Measurements from ENCODE around the gene MC3R.
"Not testable (repeated sequence)": the region's sequence is repeated elsewhere in the genome, so short reads cannot be mapped to it uniquely, and the experiment has no call there.

The MC3R gene

GRCh38 chr20:56247954-56248782 lies at the start of gene MC3R:
Gene MC3R (plus strand): TSS chr20:56248732. CDS start chr20:56248844, 112 bp downstream.
- DNase-seq (ENCODE audit: low spot score) = no peak

- DNase-seq (ENCODE audit: low spot score) = no peak
These were observed 48.1 kb upstream of the MC3R start for GRCh38 chr20:56200456-56200855.

- DNase-seq (ENCODE audit: low spot score) = no peak
These were observed 45.9 kb upstream of the MC3R start for GRCh38 chr20:56202493-56203077.

GRCh38 chr20:56204206-56204605 lies 44.3 kb upstream of the MC3R start:
- DNase-seq (ENCODE audit: low spot score) = no peak

- DNase-seq (ENCODE audit: low spot score) = no peak
These were observed 43.2 kb upstream of the MC3R start for GRCh38 chr20:56205346-56205745.

- no peak for DNase-seq (ENCODE audit: low spot score)
These were observed 40.9 kb upstream of the MC3R start for GRCh38 chr20:56207656-56208055.

GRCh38 chr20:56208121-56208520 lies 40.4 kb upstream of the MC3R start:
- no peak for DNase-seq (ENCODE audit: low spot score)

GRCh38 chr20:56211051-56211450 lies 37.5 kb upstream of the MC3R start:
- DNase-seq (ENCODE audit: low spot score) = no peak

- DNase-seq (ENCODE audit: low spot score) = no peak
These were observed 36.4 kb upstream of the MC3R start for GRCh38 chr20:56212091-56212490.

- no peak for DNase-seq (ENCODE audit: low spot score)
These were observed 35.2 kb upstream of the MC3R start for GRCh38 chr20:56213321-56213720.

- no peak for DNase-seq (ENCODE audit: low spot score)
These were observed 33.4 kb upstream of the MC3R start for GRCh38 chr20:56215115-56215514.

GRCh38 chr20:56217829-56218228 lies 30.7 kb upstream of the MC3R start:
- DNase-seq (ENCODE audit: low spot score) = no peak

- DNase-seq (ENCODE audit: low spot score) = not testable (repeated sequence)
These were observed 27.3 kb upstream of the MC3R start for GRCh38 chr20:56221186-56221585.

- no peak for DNase-seq (ENCODE audit: low spot score)
These were observed 26.3 kb upstream of the MC3R start for GRCh38 chr20:56222201-56222600.

GRCh38 chr20:56222945-56223344 lies 25.6 kb upstream of the MC3R start:
- no peak for DNase-seq (ENCODE audit: low spot score)

- DNase-seq (ENCODE audit: low spot score) = no peak
These were observed 25.2 kb upstream of the MC3R start for GRCh38 chr20:56223352-56223751.

- no peak for DNase-seq (ENCODE audit: low spot score)
These were observed 20.5 kb upstream of the MC3R start for GRCh38 chr20:56228021-56228420.

- DNase-seq (ENCODE audit: low spot score) = no peak
These were observed 18.7 kb upstream of the MC3R start for GRCh38 chr20:56229812-56230211.

GRCh38 chr20:56234110-56234509 lies 14.4 kb upstream of the MC3R start:
- no peak for DNase-seq (ENCODE audit: low spot score)

GRCh38 chr20:56237335-56237734 lies 11.2 kb upstream of the MC3R start:
- DNase-seq (ENCODE audit: low spot score) = no peak

GRCh38 chr20:56244259-56244658 lies 4.3 kb upstream of the MC3R start:
- no peak for DNase-seq (ENCODE audit: low spot score)

- no peak for DNase-seq (ENCODE audit: low spot score)
These were observed 2.8 kb upstream of the MC3R start for GRCh38 chr20:56245761-56246160.

GRCh38 chr20:56249244-56249955 lies 868 bp downstream of the MC3R start:
- no peak for DNase-seq (ENCODE audit: low spot score)

Measured in left forelimb (tissue), 1 donor.